GM10266 (cell line): ENCODE results near the gene CUL7.

Source experiments
- DNase-seq: peaks from one replicate; pipeline ENCODE4 v3.0.0; 2012; ENCODE audit errors: extremely low spot score
- TF ChIP-seq, protein P1 (sequence below): IDR thresholded peaks from 2 replicates; pipeline ENCODE4 v1.5.1; 2012; ENCODE audit warnings: mild to moderate bottlenecking, low read depth; ENCODE audit not compliant: control insufficient read depth, insufficient read depth; ENCODE audit errors: missing control alignments

Gene CUL7

DNA sequence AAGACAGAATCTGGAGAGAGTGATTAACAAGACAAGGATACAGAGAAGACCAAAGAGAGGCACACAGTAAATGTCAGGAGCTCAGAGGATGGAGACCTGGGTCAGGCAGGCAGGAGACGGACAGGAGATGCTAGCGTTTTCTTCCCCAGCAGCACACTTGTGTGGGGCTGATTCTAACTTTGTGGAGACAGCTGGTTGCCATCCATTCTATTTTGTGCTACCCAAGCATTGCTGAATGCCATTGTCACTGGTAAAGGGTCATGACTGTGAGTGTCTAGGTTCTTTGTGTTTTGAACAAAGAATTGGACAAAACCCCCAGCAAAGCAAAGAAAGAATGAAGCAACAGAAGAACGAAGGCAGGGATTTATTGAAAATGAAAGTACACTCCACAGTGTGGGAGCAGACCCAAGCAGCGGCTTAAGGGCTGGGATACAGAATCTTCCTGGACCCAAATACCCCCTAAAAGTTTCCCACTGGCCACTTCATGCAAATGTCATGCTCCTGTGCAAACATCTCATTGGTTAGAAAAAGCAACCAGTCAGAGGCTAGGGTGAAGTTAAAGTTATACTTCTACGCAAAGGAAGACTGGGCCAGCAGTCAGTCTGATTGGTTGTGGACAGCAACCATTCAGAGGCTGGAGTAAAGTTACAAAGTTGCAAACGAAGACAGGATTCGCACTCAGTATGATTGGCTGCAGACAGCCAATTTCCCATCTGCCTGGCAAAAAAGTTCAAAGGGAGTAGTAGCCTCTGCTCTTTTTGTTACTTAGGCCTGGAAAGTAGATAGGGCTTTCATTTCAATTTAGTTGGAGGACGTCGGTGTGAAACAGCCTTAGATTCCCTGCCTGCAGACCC, 40.0 kb upstream of the CUL7 start:
- no peak for DNase-seq
- TF ChIP-seq, protein P1, sequence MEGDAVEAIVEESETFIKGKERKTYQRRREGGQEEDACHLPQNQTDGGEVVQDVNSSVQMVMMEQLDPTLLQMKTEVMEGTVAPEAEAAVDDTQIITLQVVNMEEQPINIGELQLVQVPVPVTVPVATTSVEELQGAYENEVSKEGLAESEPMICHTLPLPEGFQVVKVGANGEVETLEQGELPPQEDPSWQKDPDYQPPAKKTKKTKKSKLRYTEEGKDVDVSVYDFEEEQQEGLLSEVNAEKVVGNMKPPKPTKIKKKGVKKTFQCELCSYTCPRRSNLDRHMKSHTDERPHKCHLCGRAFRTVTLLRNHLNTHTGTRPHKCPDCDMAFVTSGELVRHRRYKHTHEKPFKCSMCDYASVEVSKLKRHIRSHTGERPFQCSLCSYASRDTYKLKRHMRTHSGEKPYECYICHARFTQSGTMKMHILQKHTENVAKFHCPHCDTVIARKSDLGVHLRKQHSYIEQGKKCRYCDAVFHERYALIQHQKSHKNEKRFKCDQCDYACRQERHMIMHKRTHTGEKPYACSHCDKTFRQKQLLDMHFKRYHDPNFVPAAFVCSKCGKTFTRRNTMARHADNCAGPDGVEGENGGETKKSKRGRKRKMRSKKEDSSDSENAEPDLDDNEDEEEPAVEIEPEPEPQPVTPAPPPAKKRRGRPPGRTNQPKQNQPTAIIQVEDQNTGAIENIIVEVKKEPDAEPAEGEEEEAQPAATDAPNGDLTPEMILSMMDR, result no peak

DNA sequence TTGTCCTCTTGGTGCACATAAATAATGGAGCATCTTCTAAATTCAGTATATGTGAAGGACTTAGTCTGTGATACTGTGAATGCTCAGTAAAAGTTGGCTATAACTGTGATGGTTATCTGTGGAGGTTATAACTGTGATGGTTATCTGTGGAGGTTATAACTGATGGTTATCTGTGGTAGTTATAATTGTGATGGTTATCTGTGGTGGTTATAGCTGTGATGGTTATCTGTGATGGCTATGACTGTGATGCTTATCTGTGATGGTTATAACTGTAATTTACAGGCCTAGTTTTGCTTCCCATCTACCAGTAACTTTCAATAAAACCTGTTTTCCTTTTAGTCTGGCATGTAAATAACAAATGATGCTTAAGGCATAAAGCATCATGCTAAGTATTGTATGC, 39.0 kb upstream of the CUL7 start:
- no peak for DNase-seq
- TF ChIP-seq, protein P1, result no peak

DNA sequence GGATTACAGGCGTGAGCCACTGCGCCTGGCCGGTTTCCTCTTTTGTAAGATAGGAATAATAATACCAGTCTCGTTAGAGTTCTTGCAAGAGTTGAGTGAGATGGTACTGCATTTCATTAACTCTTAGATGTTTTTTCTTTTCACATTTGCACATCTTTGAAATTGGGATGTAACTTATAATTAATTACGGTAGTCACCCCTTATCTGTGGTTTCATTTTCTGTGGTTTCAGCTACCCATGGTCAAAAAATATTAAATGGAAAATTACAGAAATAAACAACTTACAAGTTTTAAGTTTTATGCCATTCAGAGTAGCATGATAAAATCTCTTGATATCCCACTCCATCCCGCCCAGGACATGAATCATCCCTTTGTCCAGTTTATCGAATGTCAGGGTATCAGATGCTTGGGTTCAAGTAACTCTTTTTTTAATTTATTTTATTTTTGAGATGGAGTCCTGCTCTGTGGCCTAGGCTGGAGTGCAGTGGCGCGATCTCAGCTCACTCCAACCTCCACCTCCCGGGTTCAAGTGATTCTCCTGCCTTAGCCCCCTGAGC, 37.9 kb upstream of the CUL7 start:
- TF ChIP-seq, protein P1, result no peak
- DNase-seq, result no peak

DNA sequence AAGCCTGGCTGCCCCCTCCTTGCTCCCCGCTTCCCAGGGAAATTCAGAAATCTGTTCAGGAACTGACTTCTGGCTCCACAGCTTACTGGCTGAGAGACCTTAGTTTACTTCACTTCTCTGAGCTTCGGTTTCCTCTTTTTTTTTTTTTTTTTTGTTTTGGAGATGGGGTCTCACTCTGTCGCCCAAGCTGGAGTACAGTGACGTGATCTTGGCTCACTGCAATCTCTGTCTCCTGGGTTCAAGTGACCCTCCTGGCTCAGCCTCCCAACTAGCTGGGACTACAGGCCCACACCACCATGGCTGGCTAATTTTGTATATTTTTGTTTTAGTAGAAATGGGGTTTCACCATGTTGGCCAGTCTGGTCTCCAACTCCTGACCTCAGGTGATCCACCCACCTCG, 37.4 kb upstream of the CUL7 start:
- TF ChIP-seq, protein P1, result no peak
- no peak for DNase-seq

DNA sequence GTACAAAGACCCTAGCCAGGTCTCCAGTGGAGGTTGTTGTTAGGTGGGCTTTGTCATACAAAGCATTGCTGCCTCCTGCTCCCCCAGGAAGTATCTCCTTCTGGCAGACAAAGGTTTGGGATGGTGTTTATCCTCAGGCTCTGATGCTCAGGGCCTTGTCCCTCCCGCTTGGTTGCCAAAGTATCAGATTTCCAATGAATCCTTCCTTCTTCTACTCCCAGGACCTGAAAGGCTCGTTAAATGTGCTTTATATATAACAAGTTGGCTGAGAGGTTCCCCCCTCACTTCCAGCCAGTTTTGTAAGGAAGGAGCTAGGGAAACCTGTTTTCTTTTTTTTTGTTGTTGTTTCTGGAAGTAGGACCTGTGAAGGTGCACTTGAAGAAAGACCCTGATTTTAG, 36.9 kb upstream of the CUL7 start:
- no peak for DNase-seq

DNA sequence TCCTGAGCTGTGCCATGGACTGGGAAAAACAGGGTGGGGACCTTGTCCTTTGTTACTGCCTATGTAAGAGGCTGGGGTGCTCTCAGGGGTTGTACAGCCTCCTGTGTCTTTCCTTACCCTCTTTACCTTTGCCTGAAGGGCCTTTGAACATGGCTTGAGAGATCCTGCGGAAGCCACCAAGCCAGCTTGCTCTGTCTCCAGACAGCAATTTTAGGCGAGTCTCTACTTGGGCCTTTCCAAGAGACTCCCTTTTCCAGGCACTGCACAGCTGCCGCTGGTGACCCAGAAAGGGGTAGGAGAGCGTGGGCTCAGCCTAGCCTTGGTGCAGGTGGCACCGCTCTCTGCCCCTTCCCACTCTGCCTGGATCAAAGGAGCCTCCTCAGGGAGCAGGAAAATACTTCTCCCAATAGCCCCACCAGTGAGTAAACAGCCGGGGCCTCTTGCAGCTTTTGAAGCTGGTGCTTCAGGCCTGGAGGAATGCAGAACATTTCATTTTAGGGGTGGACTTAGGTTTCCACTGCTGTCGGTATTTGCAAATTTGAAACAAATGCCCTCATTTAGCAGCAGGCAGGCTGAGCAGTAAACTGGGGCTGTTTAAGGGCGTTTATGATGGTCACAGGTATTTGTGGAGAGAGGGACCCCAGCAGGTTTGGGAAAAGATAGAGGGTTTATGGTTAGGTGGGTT, 36.4 kb upstream of the CUL7 start:
- DNase-seq, result no peak
- TF ChIP-seq, protein P1, result no peak

More for the DNA sequence above, 36.9 kb upstream of the CUL7 start:
- TF ChIP-seq, protein P1, result no peak
